GM18909 (cell line): Measurements from ENCODE around the gene ZBED1.
"Not testable (repeated sequence)": the region's sequence is repeated elsewhere in the genome, so short reads cannot be mapped to it uniquely, and the experiment has no call there.

Experiments
- ATAC-seq: cut with Tn5 transposase; IDR thresholded peaks from one replicate; pipeline ENCODE4 v1.9.1; 2021; ENCODE audit warnings: mild to moderate bottlenecking; ENCODE audit not compliant: unreplicated experiment, poor library complexity

ZBED1 gene

DNA sequence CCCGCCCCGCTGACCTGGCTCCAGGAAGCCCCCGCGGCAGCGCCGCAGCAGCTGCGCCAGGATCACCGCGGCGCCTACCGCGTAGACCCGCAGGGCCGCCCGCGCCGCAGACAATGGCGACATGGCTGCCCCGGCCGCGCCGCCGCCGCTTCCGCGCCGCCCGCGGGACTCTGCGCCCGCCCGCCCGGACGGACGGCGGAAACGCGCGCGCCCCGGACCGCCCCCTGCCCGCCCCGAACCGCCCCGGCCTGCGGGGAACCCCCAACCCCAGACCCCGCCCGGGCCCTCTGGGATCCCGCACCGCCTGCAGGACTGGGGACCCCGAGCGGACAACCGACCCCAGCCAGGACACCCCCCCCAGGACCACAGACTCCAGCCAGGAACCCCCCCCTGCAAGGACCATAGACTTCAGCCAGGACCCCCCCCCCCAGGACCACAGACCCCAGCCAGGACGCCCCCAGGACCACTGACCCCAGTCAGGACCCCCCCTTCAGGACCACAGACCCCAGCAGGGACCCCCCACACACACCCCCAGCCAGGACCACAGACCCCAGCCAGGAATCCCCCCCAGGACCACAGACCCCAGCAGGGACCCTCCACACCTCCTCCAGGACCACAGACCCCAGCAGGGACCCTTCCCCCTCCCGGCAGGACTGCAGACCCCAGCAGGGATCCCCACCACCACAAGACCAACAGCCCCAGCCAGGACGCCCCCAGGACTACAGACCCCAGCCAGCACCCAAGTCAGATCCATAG, at the start of gene ZBED1, which contains the start of gene DHRSX:
TSS of gene ZBED1 (minus strand) at position 174 of the 756 bp plus-strand sequence. CDS start 10,257 bp downstream, outside the sequence.
TSS of gene DHRSX (minus strand) at position 174 of the 756 bp plus-strand sequence. CDS start at position 123, 51 bp downstream.
- peak; percentile 69 for ATAC-seq

DNA sequence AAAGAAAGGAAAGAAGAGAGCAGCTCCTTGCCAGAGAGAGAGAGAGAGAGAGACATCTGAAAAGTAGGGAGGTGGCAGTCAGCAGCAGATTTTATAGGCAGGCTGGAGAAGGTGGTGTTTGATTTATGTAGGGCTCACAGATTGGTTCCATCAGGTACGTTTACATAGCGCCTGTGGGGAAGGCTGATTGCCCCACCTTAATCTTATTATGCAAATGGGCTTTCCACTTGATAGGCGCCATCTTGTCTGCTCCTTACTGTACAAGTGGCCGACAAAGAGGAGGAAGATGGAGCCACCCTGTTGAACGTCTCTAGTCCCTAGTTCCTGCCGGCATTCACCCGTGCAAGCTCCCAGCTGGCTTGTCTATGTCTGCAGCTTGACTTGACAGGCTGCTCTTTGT, 49.1 kb upstream of the ZBED1 start:
- ATAC-seq: no peak

GRCh38 chrX:2548711-2549423, 48.1 kb upstream of the ZBED1 start:
- no peak for ATAC-seq

GRCh38 chrX:2547736-2548135, 47.0 kb upstream of the ZBED1 start:
- ATAC-seq: no peak

- no peak for ATAC-seq
These were observed 45.7 kb upstream of the ZBED1 start for GRCh38 chrX:2546496-2546895.

DNA sequence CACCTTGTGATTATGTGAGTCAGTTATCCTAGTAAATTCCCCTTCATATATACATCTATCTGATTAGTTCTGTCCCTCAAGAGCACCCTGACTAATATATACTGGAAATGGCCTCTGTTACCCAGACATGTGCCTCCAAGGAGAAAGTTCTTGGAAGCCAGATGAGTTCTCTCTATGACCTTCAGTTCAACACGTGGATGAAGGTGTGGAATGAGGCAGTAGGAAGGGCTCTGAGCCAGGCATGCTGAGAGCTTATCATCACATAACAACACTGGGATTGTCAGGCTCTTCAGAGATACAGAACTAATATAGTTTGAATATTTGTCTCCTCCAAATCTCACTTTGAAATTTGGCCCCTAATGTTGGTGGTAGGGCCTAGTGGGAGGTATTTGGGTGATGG, 44.4 kb upstream of the ZBED1 start:
- no peak for ATAC-seq

DNA sequence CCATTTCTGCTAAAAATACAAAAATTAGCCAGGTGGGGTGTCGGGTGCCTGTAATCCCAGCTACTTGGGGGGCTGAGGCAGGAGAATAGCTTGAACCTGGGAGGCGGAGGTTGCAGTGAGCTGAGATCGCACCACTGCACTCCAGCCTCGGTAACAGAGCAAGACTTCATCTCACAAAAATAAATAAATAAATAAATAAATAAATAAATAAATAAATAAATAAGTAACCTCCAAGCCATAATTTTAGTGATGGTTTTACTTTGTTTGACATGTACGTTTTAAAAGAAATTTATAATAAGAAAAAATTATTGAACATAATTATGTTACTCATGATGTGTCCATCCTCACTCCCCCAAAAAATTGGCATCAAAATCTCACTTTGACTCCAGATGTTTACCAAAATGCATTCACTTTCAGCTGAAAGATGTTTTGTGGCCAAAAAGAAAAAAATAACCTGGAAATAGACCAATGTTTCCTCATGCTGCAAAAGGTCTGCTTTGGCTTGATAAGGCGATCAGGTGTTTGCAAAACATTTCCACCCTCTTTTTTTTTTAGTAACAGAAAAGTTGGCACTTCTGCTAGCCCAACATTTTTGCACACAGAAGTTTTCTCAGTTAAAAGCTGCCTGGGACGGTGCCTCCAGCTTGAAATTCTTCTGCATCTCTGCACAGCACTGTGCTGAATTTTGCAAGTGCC, 42.2 kb upstream of the ZBED1 start:
- no peak for ATAC-seq

- ATAC-seq: no peak
These were observed 40.8 kb upstream of the ZBED1 start for GRCh38 chrX:2541603-2542002.

DNA sequence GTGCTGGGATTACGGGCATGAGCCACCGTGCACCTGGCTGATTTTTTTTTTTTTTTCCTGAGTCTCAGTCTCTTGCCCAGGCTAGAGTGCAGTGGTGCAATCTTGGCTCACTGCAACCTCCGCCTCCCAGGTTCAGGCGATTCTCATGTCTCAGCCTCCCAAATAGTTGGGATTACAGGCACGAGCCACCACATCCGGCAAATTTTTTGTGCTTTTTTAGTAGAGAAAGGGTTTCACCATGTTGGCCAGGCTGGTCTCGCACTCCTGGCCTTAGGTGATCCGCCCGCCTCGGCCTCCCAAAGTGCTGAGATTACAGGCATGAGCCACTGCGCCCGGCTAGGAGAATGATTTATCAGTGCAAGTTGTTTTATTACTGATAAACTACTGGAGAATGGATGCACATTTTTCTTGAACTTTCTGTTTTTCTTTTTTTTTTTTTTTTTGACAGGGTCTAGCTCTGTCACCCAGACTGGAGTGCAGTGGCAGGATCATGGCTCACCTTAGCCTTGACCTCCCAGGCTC, 39.7 kb upstream of the ZBED1 start:
- no peak for ATAC-seq

GRCh38 chrX:2539586-2539985, 38.8 kb upstream of the ZBED1 start:
- no peak for ATAC-seq

DNA sequence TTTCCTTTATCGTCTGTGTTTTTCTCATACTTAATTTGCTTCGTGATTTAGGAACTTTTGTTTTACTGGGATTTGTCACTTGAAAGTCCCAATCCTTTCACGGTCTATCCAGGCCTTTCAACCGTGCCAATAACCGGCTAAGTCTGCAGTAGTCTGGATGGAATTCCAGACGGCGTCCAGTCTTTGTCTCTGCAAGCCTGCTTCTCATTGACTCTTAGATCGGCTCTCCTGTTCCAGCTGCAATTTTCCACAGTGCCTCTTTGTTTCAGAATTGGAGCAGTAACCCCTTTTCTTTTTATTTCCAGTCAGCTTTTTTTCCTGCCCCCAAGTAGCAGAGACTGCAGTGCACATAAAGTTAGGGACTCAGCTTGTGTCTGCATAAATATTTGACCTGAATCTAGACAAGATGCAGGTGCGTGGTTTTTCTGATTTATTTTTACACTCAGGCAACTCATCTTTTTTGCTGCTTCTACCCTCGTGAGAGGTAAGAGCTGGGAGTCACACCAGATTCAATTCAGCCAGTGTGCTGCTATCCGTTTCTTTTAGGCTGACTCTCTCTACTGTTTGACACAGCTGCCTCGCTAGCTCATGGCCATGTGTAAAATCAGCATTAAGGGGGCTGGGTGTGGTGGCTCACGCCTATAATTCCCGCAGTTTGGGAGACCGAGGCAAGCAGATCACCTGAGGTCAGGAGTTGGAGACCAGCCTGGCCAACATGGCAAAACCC, 37.4 kb upstream of the ZBED1 start:
- ATAC-seq: no peak

DNA sequence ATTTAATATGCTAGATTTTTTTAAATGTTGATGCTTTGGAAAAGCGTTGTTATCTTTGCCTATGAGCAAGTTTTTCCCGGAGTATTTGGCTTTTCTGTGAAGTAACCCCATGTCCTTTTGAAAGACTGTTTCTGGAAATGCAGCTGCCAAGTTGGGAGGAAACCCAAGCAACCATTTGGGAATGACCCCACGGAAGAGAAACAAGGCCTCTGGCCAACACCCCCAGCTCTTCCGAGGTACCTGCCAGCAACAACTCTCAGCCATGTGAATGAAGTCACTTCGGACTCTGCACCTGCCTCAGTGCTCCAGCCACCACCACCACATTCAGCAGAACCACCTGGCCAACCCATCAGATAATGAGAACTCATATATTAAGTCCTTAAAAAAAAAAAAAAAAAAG, 36.2 kb upstream of the ZBED1 start:
- ATAC-seq: no peak

DNA sequence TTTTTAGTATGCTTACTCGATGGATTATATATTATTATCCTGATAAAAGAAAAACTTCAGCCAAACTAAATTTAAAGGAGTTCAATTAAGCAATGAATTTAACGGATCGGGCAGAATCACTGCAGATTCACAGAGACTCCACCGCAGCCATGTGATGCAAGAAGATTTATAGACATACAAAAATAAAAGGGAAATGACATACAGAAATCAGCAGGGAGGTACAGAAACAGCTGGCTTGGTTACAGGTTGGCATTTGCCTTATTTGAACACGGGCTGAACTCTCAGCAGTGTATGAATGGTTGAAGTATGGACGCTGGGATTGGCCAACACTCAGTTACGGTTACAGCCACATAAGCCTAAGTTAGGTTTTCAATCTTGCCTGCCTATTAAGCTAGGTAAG, 35.4 kb upstream of the ZBED1 start:
- ATAC-seq: no peak

DNA sequence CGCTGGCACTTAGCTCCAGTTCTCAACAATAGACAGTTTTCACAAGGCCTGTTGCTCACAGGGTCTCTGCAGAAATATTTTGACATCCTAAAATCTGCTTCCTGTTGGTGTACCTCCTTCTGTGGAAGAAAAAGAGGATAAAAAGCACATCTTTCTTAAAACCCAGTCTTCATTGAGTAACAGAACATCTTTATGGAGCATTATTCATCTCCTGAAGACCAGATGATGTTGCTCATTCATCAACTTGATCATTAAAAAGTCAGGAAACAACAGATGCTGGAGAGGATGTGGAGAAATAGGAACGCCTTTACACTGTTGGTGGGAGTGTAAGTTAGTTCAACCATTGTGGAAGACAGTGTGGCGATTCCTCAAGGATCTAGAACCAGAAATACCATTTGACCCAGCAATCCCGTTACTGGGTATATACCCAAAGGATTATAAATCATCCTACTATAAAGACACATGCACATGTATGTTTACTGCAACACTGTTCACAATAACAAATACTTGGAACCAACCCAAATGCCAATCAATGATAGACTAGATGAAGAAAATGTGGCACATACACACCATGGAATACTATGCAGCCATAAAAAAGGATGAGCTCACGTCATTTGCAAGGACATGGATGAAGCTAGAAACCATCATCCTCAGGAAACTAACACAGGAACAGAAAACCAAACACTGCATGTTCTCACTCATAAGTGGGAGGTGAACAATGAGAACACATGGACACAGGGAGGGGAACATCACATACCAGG, 33.7 kb upstream of the ZBED1 start:
- not testable (repeated sequence) for ATAC-seq

DNA sequence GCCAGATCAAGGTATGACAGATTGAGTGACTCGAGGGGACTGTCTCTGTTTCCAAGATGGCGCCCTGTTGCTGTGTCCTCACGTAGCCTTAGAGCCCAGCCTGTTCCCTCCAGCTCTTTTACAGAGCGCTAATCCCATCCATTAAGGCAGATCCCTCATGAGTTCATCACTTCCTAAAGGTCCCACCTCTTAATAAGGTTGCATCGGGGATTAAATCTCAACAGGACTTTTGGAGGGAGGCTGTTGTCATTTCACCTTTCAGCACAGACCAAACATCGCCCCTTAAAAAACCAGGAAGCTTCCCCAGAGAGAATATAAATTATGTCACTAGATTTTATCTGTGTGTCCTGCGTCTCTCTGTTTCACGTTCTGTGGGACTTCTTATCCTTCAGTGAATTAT, 32.6 kb upstream of the ZBED1 start:
- no peak for ATAC-seq

DNA sequence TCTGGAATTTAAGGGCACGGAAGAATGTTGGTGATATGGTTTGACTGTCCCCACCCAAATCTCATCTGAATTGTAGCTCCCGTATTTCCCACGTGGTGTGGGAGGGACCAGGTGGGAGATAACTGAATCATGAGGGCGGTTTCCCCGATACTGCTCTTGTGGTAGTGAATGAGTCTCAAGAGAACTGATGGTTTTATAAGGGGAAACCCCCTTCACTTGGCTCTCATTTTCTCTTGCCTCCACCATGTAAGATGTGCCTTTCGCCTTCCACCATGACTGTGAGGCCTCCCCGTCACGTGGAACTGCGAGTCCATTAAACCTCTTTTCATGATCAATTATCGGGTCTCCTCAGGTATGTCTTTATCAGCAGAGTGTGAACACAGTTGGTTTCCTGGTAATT, 25.6 kb upstream of the ZBED1 start:
- no peak for ATAC-seq

DNA sequence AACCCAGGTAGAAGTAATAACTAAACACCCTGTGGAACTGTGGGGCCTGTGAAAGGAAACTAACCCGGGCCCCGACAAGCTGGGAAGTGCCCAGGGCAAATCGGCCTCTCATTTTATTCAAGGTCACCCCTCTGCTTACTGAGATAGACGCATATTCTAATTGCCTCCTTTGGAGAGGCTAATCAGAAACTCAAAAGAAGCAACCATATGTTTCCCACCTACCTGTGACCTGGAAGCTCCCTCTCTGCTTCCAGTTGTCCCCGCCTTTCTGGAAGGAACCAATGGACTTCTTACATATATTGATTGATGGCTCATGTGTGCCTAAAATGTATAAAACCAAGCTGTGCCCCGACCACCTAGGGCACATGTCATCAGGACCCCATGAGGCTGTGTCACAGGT, 23.1 kb upstream of the ZBED1 start:
- no peak for ATAC-seq

GRCh38 chrX:2521927-2522386, 21.2 kb upstream of the ZBED1 start:
- peak; percentile 41 for ATAC-seq
